Mammary epithelial cell (primary cell): ENCODE data around the gene RTN1.

ENCODE experiments used
- EZH2 ChIP-seq: IDR thresholded peaks from 2 replicates; pipeline ENCODE4 v1.6.1; 2012; ENCODE audit warnings: low read length, inconsistent platforms, borderline replicate concordance
- TF ChIP-seq, protein P1 (sequence below), 2 donors: IDR thresholded peaks in 1 of 2; conservative IDR thresholded peaks in 1 of 2; 2 replicates each; pipeline ENCODE4 v1.5.1; 2011 to 2012; ENCODE audit warnings: inconsistent platforms in 2 of 2, low read length in 2 of 2, mild to moderate bottlenecking in 2 of 2, control low read depth in 1 of 2, low read depth in 1 of 2; ENCODE audit not compliant: insufficient read depth in 1 of 2; ENCODE audit errors: extremely low read depth in 1 of 2

DNA sequence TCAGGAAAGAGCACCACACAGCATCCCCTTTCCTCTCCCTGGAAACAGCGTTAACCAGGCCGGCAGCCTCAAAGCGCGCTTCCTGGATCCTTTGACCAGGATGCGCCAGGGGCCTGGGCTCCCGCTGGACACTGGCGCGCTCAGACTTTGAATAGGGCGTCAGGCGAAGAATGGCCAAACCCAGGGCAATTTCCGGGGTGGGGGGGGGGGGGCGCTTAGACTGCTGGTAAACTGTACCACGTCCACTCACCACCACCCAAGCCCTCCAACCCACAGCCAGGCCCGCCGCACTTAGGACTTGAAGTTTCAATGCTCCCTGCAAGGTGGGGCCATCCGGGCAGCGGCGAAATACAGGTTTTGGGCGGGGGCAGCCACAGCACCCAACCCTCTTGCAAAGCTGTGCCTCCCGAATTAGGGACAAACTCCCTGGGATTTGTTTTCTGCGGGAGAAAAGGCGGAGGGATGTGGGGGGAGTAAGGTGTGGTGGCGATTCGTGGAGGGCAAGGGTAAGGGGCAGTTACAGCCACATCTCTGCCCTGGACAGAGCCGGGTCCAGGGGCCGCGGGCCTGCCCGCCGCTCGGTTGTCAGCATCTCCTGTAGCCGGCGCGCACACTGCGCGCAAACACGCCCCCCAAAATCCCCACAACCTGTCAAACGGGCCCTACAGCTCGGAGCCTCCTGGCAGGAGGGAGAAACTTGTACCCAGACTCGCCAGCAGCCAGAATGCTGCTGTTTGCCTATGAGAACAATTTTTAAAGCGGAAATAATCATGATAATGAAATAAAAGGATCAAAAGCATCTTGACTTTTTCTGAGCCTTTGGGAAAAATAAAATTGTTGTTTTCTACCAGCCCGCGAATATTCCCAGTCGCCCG, 958 bp downstream of the RTN1 start:
- TF ChIP-seq, protein P1, sequence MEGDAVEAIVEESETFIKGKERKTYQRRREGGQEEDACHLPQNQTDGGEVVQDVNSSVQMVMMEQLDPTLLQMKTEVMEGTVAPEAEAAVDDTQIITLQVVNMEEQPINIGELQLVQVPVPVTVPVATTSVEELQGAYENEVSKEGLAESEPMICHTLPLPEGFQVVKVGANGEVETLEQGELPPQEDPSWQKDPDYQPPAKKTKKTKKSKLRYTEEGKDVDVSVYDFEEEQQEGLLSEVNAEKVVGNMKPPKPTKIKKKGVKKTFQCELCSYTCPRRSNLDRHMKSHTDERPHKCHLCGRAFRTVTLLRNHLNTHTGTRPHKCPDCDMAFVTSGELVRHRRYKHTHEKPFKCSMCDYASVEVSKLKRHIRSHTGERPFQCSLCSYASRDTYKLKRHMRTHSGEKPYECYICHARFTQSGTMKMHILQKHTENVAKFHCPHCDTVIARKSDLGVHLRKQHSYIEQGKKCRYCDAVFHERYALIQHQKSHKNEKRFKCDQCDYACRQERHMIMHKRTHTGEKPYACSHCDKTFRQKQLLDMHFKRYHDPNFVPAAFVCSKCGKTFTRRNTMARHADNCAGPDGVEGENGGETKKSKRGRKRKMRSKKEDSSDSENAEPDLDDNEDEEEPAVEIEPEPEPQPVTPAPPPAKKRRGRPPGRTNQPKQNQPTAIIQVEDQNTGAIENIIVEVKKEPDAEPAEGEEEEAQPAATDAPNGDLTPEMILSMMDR (conservative IDR thresholded peaks at IDR 0.05 in 1 of 2, IDR thresholded peaks at IDR 0.05 in 1 of 2; ENCODE audit: extremely low read depth in 1 of 2, insufficient read depth in 1 of 2, low read depth in 1 of 2, low read length in 2 of 2) = no peak
- TF ChIP-seq EZH2 = no peak
